HepG2 (cell line): Measurements from ENCODE around the gene SZRD1. TPM values are rescaled to one million over a fixed set of nuclear protein-coding genes. Genes with fewer than 3 reads are reported as not detected.
A peak's percentile ranks its signal among the peaks of the same experiment; 100 is the strongest.

Source experiments
- ATF5 ChIP-seq: sonication (generic); formaldehyde crosslinking; IDR thresholded peaks from 2 replicates; pipeline ENCODE4 v1.4.0; 2020; ENCODE audit warnings: mild to moderate bottlenecking, low read depth, missing genetic modification reagents
- CENPX ChIP-seq: sonication (generic); formaldehyde crosslinking; IDR thresholded peaks from 2 replicates; pipeline ENCODE4 v1.9.0; 2021; ENCODE audit warnings: mild to moderate bottlenecking, missing genetic modification reagents, moderate library complexity
- HDAC1 ChIP-seq: sonication (generic); formaldehyde crosslinking; IDR thresholded peaks from 2 replicates; pipeline ENCODE4 v1.5.1; 2020; ENCODE audit warnings: mild to moderate bottlenecking, missing genetic modification reagents
- PLSCR1 ChIP-seq: sonication (generic); formaldehyde crosslinking; IDR thresholded peaks from 2 replicates; pipeline ENCODE4 v1.5.0; 2020; ENCODE audit warnings: missing genetic modification reagents, mild to moderate bottlenecking, borderline replicate concordance
- SALL1 ChIP-seq: sonication (generic); formaldehyde crosslinking; IDR thresholded peaks from 2 replicates; pipeline ENCODE4 v1.8.0; 2022; ENCODE audit warnings: mild to moderate bottlenecking, missing genetic modification reagents
- TBL1XR1 ChIP-seq: fragments of 150-350 bp; IDR thresholded peaks from 2 replicates; pipeline ENCODE4 v1.6.1; 2014; ENCODE audit warnings: borderline replicate concordance, low read length; ENCODE audit not compliant: partially characterized antibody
- ZNF503 ChIP-seq: sonication (generic); formaldehyde crosslinking; IDR thresholded peaks from 2 replicates; pipeline ENCODE4 v1.4.0; 2020; ENCODE audit warnings: missing genetic modification reagents
- polyA plus RNA-seq, 8 experiments: library from polyadenylated mRNA; depleted of rRNA in 3 of 8; stranded (reverse) in 7 of 8; unstranded in 1 of 8; fragments of >200 nt; fragmentation: Illumina TruSeq in 4 of 8; extraction: Trizol in 4 of 8; gene quantifications; 2 replicates each; pipeline versions ENCODE4 v1.2.1 to v1.2.3, GENCODE V29; 2011 to 2016; ENCODE audit warnings: low read depth in 4 of 8, missing spikeins in 1 of 8, mixed read lengths in 1 of 8; ENCODE audit not compliant: insufficient read depth in 1 of 8
- total RNA-seq, 5 experiments: library from RNA; depleted of rRNA; stranded (reverse); fragments of >200 nt; fragmentation: Illumina TruSeq; extraction: Trizol; gene quantifications; 2 replicates each; pipeline ENCODE4 v1.2.3, GENCODE V29; 2016; ENCODE audit warnings: low read depth in 1 of 5
- TF ChIP-seq, protein P1 (sequence below), 2 experiments: fragments of 450-650 bp in 1 of 2; sonication (generic) in 1 of 2; formaldehyde crosslinking in 1 of 2; IDR thresholded peaks; 2 replicates each; pipeline versions ENCODE4 v1.6.1 to v1.8.0; 2016 to 2022; ENCODE audit warnings: antibody characterized with exemption in 1 of 2, mild to moderate bottlenecking in 1 of 2, missing genetic modification reagents in 1 of 2
- TF ChIP-seq, protein P2 (sequence below): IDR thresholded peaks from 2 replicates; pipeline ENCODE4 v1.6.1; 2016; ENCODE audit warnings: missing biosample characterization, missing genetic modification reagents, low read depth
- TF ChIP-seq, protein P3 (sequence below): sonication (generic); formaldehyde crosslinking; IDR thresholded peaks from 2 replicates; pipeline ENCODE4 v1.8.1; 2023; ENCODE audit warnings: mild to moderate bottlenecking, missing genetic modification reagents

SZRD1 gene
- total and polyA plus RNA-seq, 2 of the 13 experiments (the other 11 are each of a cell fraction or from before 2014, with no cell fraction given), result 28.5 to 41.4 TPM

- TF ChIP-seq, protein P1, sequence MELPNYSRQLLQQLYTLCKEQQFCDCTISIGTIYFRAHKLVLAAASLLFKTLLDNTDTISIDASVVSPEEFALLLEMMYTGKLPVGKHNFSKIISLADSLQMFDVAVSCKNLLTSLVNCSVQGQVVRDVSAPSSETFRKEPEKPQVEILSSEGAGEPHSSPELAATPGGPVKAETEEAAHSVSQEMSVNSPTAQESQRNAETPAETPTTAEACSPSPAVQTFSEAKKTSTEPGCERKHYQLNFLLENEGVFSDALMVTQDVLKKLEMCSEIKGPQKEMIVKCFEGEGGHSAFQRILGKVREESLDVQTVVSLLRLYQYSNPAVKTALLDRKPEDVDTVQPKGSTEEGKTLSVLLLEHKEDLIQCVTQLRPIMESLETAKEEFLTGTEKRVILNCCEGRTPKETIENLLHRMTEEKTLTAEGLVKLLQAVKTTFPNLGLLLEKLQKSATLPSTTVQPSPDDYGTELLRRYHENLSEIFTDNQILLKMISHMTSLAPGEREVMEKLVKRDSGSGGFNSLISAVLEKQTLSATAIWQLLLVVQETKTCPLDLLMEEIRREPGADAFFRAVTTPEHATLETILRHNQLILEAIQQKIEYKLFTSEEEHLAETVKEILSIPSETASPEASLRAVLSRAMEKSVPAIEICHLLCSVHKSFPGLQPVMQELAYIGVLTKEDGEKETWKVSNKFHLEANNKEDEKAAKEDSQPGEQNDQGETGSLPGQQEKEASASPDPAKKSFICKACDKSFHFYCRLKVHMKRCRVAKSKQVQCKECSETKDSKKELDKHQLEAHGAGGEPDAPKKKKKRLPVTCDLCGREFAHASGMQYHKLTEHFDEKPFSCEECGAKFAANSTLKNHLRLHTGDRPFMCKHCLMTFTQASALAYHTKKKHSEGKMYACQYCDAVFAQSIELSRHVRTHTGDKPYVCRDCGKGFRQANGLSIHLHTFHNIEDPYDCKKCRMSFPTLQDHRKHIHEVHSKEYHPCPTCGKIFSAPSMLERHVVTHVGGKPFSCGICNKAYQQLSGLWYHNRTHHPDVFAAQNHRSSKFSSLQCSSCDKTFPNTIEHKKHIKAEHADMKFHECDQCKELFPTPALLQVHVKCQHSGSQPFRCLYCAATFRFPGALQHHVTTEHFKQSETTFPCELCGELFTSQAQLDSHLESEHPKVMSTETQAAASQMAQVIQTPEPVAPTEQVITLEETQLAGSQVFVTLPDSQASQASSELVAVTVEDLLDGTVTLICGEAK (IDR thresholded peaks at IDR 0.05), result peak; percentile 28; the same call in 1 of the 2 replicates
- TF ChIP-seq, protein P1 (CRISPR knock-in tag; IDR thresholded peaks at IDR 0.05), result peak; percentile 72; the same call in 1 of the 2 replicates
- TF ChIP-seq HDAC1 (peak; percentile 96), CENPX (CRISPR knock-in tag) (no peak), PLSCR1 (CRISPR knock-in tag) (no peak), SALL1 (peak; percentile 90), ZNF503 (CRISPR knock-in tag) (peak; percentile 58; the same call in 1 of the 2 replicates), TBL1XR1 (peak; percentile 65), ATF5 (CRISPR knock-in tag) (peak; percentile 61; the same call in 1 of the 2 replicates)
- TF ChIP-seq, protein P2, sequence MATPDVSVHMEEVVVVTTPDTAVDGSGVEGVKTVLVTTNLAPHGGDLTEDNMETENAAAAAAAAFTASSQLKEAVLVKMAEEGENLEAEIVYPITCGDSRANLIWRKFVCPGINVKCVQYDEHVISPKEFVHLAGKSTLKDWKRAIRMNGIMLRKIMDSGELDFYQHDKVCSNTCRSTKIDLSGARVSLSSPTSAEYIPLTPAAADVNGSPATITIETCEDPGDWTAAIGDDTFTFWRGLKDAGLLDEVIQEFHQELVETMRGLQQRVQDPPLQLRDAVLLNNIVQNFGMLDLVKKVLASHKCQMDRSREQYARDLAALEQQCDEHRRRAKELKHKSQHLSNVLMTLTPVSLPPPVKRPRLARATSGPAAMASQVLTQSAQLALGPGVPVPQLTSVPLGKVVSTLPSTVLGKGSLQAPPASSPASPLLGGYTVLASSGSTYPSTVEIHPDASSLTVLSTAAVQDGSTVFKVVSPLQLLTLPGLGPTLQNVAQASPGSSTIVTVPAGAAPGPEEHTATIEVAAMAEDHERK (CRISPR knock-in tag), result no peak
- TF ChIP-seq, protein P3, sequence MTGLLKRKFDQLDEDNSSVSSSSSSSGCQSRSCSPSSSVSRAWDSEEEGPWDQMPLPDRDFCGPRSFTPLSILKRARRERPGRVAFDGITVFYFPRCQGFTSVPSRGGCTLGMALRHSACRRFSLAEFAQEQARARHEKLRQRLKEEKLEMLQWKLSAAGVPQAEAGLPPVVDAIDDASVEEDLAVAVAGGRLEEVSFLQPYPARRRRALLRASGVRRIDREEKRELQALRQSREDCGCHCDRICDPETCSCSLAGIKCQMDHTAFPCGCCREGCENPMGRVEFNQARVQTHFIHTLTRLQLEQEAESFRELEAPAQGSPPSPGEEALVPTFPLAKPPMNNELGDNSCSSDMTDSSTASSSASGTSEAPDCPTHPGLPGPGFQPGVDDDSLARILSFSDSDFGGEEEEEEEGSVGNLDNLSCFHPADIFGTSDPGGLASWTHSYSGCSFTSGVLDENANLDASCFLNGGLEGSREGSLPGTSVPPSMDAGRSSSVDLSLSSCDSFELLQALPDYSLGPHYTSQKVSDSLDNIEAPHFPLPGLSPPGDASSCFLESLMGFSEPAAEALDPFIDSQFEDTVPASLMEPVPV (CRISPR knock-in tag), result peak; percentile 36; the same call in 1 of the 2 replicates
Observed at GRCh38 chr1:16440470-16441281, 73.6 kb downstream of the SZRD1 start, which contains the start of gene NECAP2 (continued).
